SK-N-SH (cell line): ENCODE data around the gene LRRC45. TPM values are rescaled to one million over a fixed set of nuclear protein-coding genes. Genes with fewer than 3 reads are reported as not detected.

Experiments
- CTCF ChIA-PET: fragments of 300-600, 350-600 bp; formaldehyde crosslinking; extraction: SDS; loops from one replicate; lab custom pipeline; 2021; lab: Yijun Ruan, JAX
- POLR2A ChIA-PET: fragments of 350-600 bp; sonication (Branson Sonifier 250); formaldehyde crosslinking; extraction: SDS; loops from one replicate; lab custom pipeline; 2020; ENCODE audit warnings: antibody characterized with exemption, inconsistent platforms; lab: Yijun Ruan, JAX
- DNase-seq: peaks from one replicate; pipeline ENCODE4 v3.0.0; 2012
- H2AFZ ChIP-seq: fragments of 200-600 bp; sonication (generic); 2 replicates; pipeline ENCODE4 v1.8.1; 2016; ENCODE audit warnings: antibody characterized with exemption, mild to moderate bottlenecking, low read depth
- H3F3A ChIP-seq: fragments of 200-600 bp; sonication (generic); replicated peaks from 2 replicates; pipeline ENCODE3; 2016; ENCODE audit warnings: antibody characterized with exemption, mild to moderate bottlenecking; ENCODE audit not compliant: insufficient read depth
- H3K27ac ChIP-seq, 2 experiments: fragments of 200-500 bp in 1 of 2; fragments of 200-600 bp in 1 of 2; sonication (Bioruptor generic) in 1 of 2; sonication (generic), shearing (Covaris generic) in 1 of 2; 2 replicates each; pipeline versions ENCODE4 v1.5.1 to v1.6.1; 2014 to 2016; ENCODE audit warnings: low read depth in 2 of 2, inconsistent platforms in 1 of 2, low read length in 1 of 2, mild to moderate bottlenecking in 1 of 2, mixed read lengths in 1 of 2
- H3K27me3 ChIP-seq: fragments of 200-600 bp; sonication (generic), shearing (Covaris generic); 2 replicates; pipeline ENCODE4 v1.6.1; 2016; ENCODE audit warnings: mixed run types; ENCODE audit not compliant: insufficient read depth
- H3K36me3 ChIP-seq, 2 experiments: fragments of 200-500 bp in 1 of 2; fragments of 200-600 bp in 1 of 2; sonication (Bioruptor generic) in 1 of 2; sonication (generic) in 1 of 2; replicated peaks in 1 of 2; 2 replicates each; pipeline versions ENCODE3 to v1.5.1; 2014 to 2016; ENCODE audit warnings: low read length in 1 of 2, mild to moderate bottlenecking in 1 of 2; ENCODE audit not compliant: insufficient read depth in 2 of 2, control insufficient read depth in 1 of 2
- H3K4me1 ChIP-seq, 2 experiments: fragments of 200-500 bp in 1 of 2; fragments of 200-600 bp in 1 of 2; sonication (Bioruptor generic) in 1 of 2; sonication (generic), shearing (Covaris generic) in 1 of 2; 2 replicates each; pipeline versions ENCODE4 v1.5.1 to v1.6.1; 2014 to 2016; ENCODE audit warnings: low read depth in 1 of 2, low read length in 1 of 2, mixed run types in 1 of 2; ENCODE audit not compliant: insufficient read depth in 2 of 2, control insufficient read depth in 1 of 2
- H3K4me2 ChIP-seq: fragments of 200-600 bp; sonication (generic), shearing (Covaris generic); 2 replicates; pipeline ENCODE4 v1.6.1; 2017; ENCODE audit warnings: mixed run types
- H3K4me3 ChIP-seq, 2 experiments: fragments of 200-500 bp in 1 of 2; fragments of 200-600 bp in 1 of 2; sonication (Bioruptor generic) in 1 of 2; sonication (generic), shearing (Covaris generic) in 1 of 2; 2 replicates each; pipeline versions ENCODE4 v1.5.1 to v1.8.1; 2014 to 2016; ENCODE audit warnings: low read depth in 2 of 2, inconsistent platforms in 1 of 2, low read length in 1 of 2, mild to moderate bottlenecking in 1 of 2, mixed read lengths in 1 of 2, moderate library complexity in 1 of 2
- H3K79me2 ChIP-seq: fragments of 200-600 bp; sonication (generic); 2 replicates; pipeline ENCODE4 v1.8.1; 2017; ENCODE audit warnings: mild to moderate bottlenecking; ENCODE audit not compliant: insufficient read depth
- H3K9ac ChIP-seq: fragments of 200-600 bp; sonication (generic); 2 replicates; pipeline ENCODE4 v1.6.1; 2017; ENCODE audit warnings: mixed run types
- H3K9me2 ChIP-seq: fragments of 200-600 bp; sonication (generic); 2 replicates; pipeline ENCODE4 v1.6.1; 2017; ENCODE audit warnings: mixed run types
- H3K9me3 ChIP-seq: fragments of 200-600 bp; sonication (generic); 2 replicates; pipeline ENCODE4 v1.6.1; 2017; ENCODE audit warnings: mixed run types, mild to moderate bottlenecking, moderate library complexity
- H4K20me1 ChIP-seq: fragments of 200-600 bp; sonication (generic); 2 replicates; pipeline ENCODE4 v1.6.1; 2017; ENCODE audit warnings: mild to moderate bottlenecking, mixed run types; ENCODE audit not compliant: insufficient read depth
- CHD2 ChIP-seq: fragments of 150-350 bp; IDR thresholded peaks from 2 replicates; pipeline ENCODE4 v1.6.1; 2018; ENCODE audit warnings: low read length; ENCODE audit not compliant: partially characterized antibody
- EZH2phosphoT487 ChIP-seq: fragments of 200-600 bp; sonication (generic); IDR thresholded peaks from 2 replicates; pipeline ENCODE4 v1.6.1; 2017; ENCODE audit warnings: low read depth, mixed run types, mild to moderate bottlenecking, antibody characterized with exemption, moderate library complexity, borderline replicate concordance
- FOSL2 ChIP-seq: IDR thresholded peaks from 2 replicates; pipeline ENCODE4 v1.4.0; 2012; ENCODE audit warnings: low read depth, mild to moderate bottlenecking, moderate library complexity, borderline replicate concordance
- FOXJ3 ChIP-seq: sonication (generic); formaldehyde crosslinking; IDR thresholded peaks from 2 replicates; pipeline ENCODE4 v1.5.1; 2020; ENCODE audit warnings: mild to moderate bottlenecking, missing genetic modification reagents
- NFIC ChIP-seq: IDR thresholded peaks from 2 replicates; pipeline ENCODE4 v1.4.0; 2012; ENCODE audit warnings: borderline replicate concordance
- PBX3 ChIP-seq: IDR thresholded peaks from 2 replicates; pipeline ENCODE4; 2012
- SIN3A ChIP-seq: IDR thresholded peaks from 2 replicates; pipeline ENCODE4 v1.6.1; 2012; ENCODE audit warnings: low read depth, mild to moderate bottlenecking, low read length, moderate library complexity, borderline replicate concordance
- TAF1 ChIP-seq: IDR thresholded peaks from 2 replicates; pipeline ENCODE4 v1.6.1; 2012; ENCODE audit warnings: low read depth, mild to moderate bottlenecking, low read length, moderate library complexity, borderline replicate concordance
- YY1 ChIP-seq: IDR thresholded peaks from 2 replicates; pipeline ENCODE4 v1.4.0; 2012; ENCODE audit warnings: low read depth, mild to moderate bottlenecking
- WGBS: methylation state at CpG from one replicate; pipeline ENCODE4 v1.1.6; 2017; ENCODE audit warnings: low lambda C conversion rate; 5-methylcytosine and 5-hydroxymethylcytosine counted together
- polyA plus RNA-seq, 3 experiments: library from polyadenylated mRNA; depleted of rRNA; stranded (reverse); fragments of >200 nt; gene quantifications; 2 replicates each; pipeline ENCODE4 v1.2.3, GENCODE V29; 2012
- TF ChIP-seq, protein P1 (sequence below): IDR thresholded peaks from 2 replicates; pipeline ENCODE4 v1.4.0; 2012; ENCODE audit warnings: low read depth, borderline replicate concordance
- TF ChIP-seq, protein P2 (sequence below): fragments of 150-350 bp; IDR thresholded peaks from 2 replicates; pipeline ENCODE4 v1.6.1; 2016; ENCODE audit warnings: mild to moderate bottlenecking, low read depth, low read length
- TF ChIP-seq, protein P3 (sequence below): IDR thresholded peaks from 2 replicates; pipeline ENCODE4 v1.6.1; 2012; ENCODE audit warnings: mild to moderate bottlenecking, low read depth, low read length, moderate library complexity

LRRC45 gene
- polyA plus RNA-seq, 1 of the 3 experiments (the other 2 are of a cell fraction) = 31.5 TPM

GRCh38 chr17:82016061-82016874, 6.8 kb upstream of the LRRC45 start:
- H4K20me1 ChIP-seq = peaks cover 13% of the 10 kb centered on the region
- peaks cover 7 to 23% of the 10 kb centered on the region in 2 experiments for H3K36me3 ChIP-seq
- 96% methylated on average over 21 of the region's 28 CpGs for whole genome bisulfite sequencing
- no peak overlapping the region for H3K4me2 ChIP-seq
- H3K9me2 ChIP-seq = no peaks in the 10 kb centered on the region
- TF ChIP-seq CHD2 (no peak), FOSL2 (no peak), FOXJ3 (no peak), YY1 (no peak), EZH2phosphoT487 (no peak), TAF1 (no peak), PBX3 (no peak), NFIC (no peak), SIN3A (no peak)
- TF ChIP-seq, protein P1, sequence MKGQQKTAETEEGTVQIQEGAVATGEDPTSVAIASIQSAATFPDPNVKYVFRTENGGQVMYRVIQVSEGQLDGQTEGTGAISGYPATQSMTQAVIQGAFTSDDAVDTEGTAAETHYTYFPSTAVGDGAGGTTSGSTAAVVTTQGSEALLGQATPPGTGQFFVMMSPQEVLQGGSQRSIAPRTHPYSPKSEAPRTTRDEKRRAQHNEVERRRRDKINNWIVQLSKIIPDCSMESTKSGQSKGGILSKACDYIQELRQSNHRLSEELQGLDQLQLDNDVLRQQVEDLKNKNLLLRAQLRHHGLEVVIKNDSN = no peak
- TF ChIP-seq, protein P2, sequence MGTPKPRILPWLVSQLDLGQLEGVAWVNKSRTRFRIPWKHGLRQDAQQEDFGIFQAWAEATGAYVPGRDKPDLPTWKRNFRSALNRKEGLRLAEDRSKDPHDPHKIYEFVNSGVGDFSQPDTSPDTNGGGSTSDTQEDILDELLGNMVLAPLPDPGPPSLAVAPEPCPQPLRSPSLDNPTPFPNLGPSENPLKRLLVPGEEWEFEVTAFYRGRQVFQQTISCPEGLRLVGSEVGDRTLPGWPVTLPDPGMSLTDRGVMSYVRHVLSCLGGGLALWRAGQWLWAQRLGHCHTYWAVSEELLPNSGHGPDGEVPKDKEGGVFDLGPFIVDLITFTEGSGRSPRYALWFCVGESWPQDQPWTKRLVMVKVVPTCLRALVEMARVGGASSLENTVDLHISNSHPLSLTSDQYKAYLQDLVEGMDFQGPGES = no peak
- TF ChIP-seq, protein P3, sequence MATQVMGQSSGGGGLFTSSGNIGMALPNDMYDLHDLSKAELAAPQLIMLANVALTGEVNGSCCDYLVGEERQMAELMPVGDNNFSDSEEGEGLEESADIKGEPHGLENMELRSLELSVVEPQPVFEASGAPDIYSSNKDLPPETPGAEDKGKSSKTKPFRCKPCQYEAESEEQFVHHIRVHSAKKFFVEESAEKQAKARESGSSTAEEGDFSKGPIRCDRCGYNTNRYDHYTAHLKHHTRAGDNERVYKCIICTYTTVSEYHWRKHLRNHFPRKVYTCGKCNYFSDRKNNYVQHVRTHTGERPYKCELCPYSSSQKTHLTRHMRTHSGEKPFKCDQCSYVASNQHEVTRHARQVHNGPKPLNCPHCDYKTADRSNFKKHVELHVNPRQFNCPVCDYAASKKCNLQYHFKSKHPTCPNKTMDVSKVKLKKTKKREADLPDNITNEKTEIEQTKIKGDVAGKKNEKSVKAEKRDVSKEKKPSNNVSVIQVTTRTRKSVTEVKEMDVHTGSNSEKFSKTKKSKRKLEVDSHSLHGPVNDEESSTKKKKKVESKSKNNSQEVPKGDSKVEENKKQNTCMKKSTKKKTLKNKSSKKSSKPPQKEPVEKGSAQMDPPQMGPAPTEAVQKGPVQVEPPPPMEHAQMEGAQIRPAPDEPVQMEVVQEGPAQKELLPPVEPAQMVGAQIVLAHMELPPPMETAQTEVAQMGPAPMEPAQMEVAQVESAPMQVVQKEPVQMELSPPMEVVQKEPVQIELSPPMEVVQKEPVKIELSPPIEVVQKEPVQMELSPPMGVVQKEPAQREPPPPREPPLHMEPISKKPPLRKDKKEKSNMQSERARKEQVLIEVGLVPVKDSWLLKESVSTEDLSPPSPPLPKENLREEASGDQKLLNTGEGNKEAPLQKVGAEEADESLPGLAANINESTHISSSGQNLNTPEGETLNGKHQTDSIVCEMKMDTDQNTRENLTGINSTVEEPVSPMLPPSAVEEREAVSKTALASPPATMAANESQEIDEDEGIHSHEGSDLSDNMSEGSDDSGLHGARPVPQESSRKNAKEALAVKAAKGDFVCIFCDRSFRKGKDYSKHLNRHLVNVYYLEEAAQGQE = no peak
- peaks cover 25% of the 10 kb centered on the region for H3F3A ChIP-seq
- no peak overlapping the region for H2AFZ ChIP-seq
- no peaks in the 10 kb centered on the region for H3K27me3 ChIP-seq
- H3K9me3 ChIP-seq = no peaks in the 10 kb centered on the region
- no peak for DNase-seq
- H3K4me1 ChIP-seq = peaks cover 4 to 33% of the 10 kb centered on the region in 2 experiments; a peak in 2 of 4 replicates
- peaks cover 16% of the 10 kb centered on the region; the same call in 1 of the 2 replicates for H3K79me2 ChIP-seq
- ChIA-PET POLR2A (interaction anchor here (0.9 to 1.2 kb wide), 2 partner anchors 19 to 57 kb away, joined by 3 read pairs; no protein-coding TSS in a partner anchor), CTCF (interaction anchor here (0.8 to 35.7 kb wide), 7 partner anchors 11 to 82 kb away, joined by 3 to 1216 read pairs (median 4); partner anchors contain the start of genes DCXR, FASN, NOTUM and RAC3)
- H3K27ac ChIP-seq = no peak overlapping the region
- no peak overlapping the region for H3K9ac ChIP-seq
- H3K4me3 ChIP-seq = no peak overlapping the region
